HEK293 (cell line): ENCODE results near the gene VIPR2.

ENCODE experiments used
- CTCF ChIA-PET: fragments of 350-600 bp; formaldehyde crosslinking; extraction: SDS; loops from one replicate; lab custom pipeline; 2021; ENCODE audit warnings: antibody characterized with exemption; lab: Yijun Ruan, JAX
- POLR2A ChIA-PET: fragments of 300-600 bp; formaldehyde crosslinking; extraction: SDS; loops from one replicate; lab custom pipeline; 2020; ENCODE audit warnings: antibody characterized with exemption, inconsistent platforms; lab: Yijun Ruan, JAX
- H3K27ac ChIP-seq: fragments of 200-500 bp; sonication (Bioruptor generic); 2 replicates; pipeline ENCODE4 v1.5.1; 2014; ENCODE audit warnings: low read depth, low read length, control low read depth, inconsistent platforms; ENCODE audit errors: extremely low read depth
- H3K36me3 ChIP-seq, 2 experiments: fragments of 200-500 bp in 1 of 2; sonication (Bioruptor generic) in 1 of 2; 1 replicate in 1 of 2; 2 replicates in 1 of 2; pipeline ENCODE4 v1.5.1; 2014 to 2017; ENCODE audit warnings: inconsistent platforms in 2 of 2, low read length in 2 of 2; ENCODE audit not compliant: control insufficient read depth in 2 of 2, insufficient read depth in 1 of 2
- H3K4me1 ChIP-seq: fragments of 200-500 bp; sonication (Bioruptor generic); 2 replicates; pipeline ENCODE4 v1.5.1; 2014; ENCODE audit warnings: mild to moderate bottlenecking, low read length, inconsistent platforms; ENCODE audit not compliant: control insufficient read depth, insufficient read depth
- H3K4me3 ChIP-seq: 2 replicates; pipeline ENCODE4 v1.5.1; 2011; ENCODE audit warnings: low read depth, mild to moderate bottlenecking, control low read depth, low read length, moderate library complexity
- H3K9me3 ChIP-seq: fragments of 200-500 bp; sonication (Bioruptor generic); 2 replicates; pipeline ENCODE4 v1.5.1; 2014; ENCODE audit warnings: low read depth, low read length, inconsistent platforms; ENCODE audit not compliant: control insufficient read depth, insufficient read depth
- GFI1B ChIP-seq: fragments of 450-650 bp; formaldehyde crosslinking; IDR thresholded peaks from 2 replicates; pipeline ENCODE4 v1.5.1; 2016; ENCODE audit warnings: missing biosample characterization, missing genetic modification characterization
- GLI4 ChIP-seq: fragments of 450-650 bp; formaldehyde crosslinking; IDR thresholded peaks from 2 replicates; pipeline ENCODE4 v1.5.1; 2016; ENCODE audit warnings: missing biosample characterization, missing genetic modification characterization
- KLF17 ChIP-seq: fragments of 450-650 bp; formaldehyde crosslinking; IDR thresholded peaks from 2 replicates; pipeline ENCODE4 v1.5.1; 2016; ENCODE audit warnings: missing biosample characterization, missing genetic modification characterization
- MZF1 ChIP-seq: fragments of 450-650 bp; formaldehyde crosslinking; IDR thresholded peaks from 2 replicates; pipeline ENCODE4 v1.5.1; 2017; ENCODE audit warnings: missing biosample characterization, missing genetic modification characterization, borderline replicate concordance
- PRDM6 ChIP-seq: fragments of 450-650 bp; formaldehyde crosslinking; IDR thresholded peaks from 2 replicates; pipeline ENCODE4 v1.5.1; 2017; ENCODE audit warnings: missing biosample characterization, missing genetic modification characterization
- SCRT1 ChIP-seq: fragments of 450-650 bp; formaldehyde crosslinking; IDR thresholded peaks from 2 replicates; pipeline ENCODE4 v1.5.1; 2016; ENCODE audit warnings: missing biosample characterization, missing genetic modification characterization, borderline replicate concordance
- ZBTB21 ChIP-seq: fragments of 450-650 bp; formaldehyde crosslinking; IDR thresholded peaks from 2 replicates; pipeline ENCODE4 v1.5.1; 2017; ENCODE audit warnings: missing biosample characterization, missing genetic modification characterization
- ZIC2 ChIP-seq: fragments of 450-650 bp; formaldehyde crosslinking; IDR thresholded peaks from 2 replicates; pipeline ENCODE4 v1.5.1; 2016; ENCODE audit warnings: missing biosample characterization, missing genetic modification characterization
- ZNF16 ChIP-seq: fragments of 450-650 bp; formaldehyde crosslinking; IDR thresholded peaks from 2 replicates; pipeline ENCODE4 v1.5.1; 2016; ENCODE audit warnings: low read depth, missing biosample characterization, missing genetic modification characterization
- ZNF391 ChIP-seq: fragments of 450-650 bp; formaldehyde crosslinking; IDR thresholded peaks from 2 replicates; pipeline ENCODE4 v1.5.1; 2016; ENCODE audit warnings: low read depth, missing biosample characterization, missing genetic modification characterization, borderline replicate concordance
- ZNF404 ChIP-seq: fragments of 450-650 bp; formaldehyde crosslinking; IDR thresholded peaks from 2 replicates; pipeline ENCODE4 v1.5.1; 2017; ENCODE audit warnings: missing biosample characterization, missing genetic modification characterization
- ZNF521 ChIP-seq: fragments of 450-650 bp; formaldehyde crosslinking; IDR thresholded peaks from 2 replicates; pipeline ENCODE4 v1.5.1; 2017; ENCODE audit warnings: missing biosample characterization, mild to moderate bottlenecking, missing genetic modification characterization
- ZNF626 ChIP-seq: fragments of 450-650 bp; sonication (Bioruptor Pico); formaldehyde crosslinking; IDR thresholded peaks from 2 replicates; pipeline ENCODE4 v1.5.1; 2018; ENCODE audit warnings: missing biosample characterization, missing genetic modification characterization, inconsistent platforms
- TF ChIP-seq, protein P1 (sequence below): fragments of 450-650 bp; formaldehyde crosslinking; IDR thresholded peaks from 2 replicates; pipeline ENCODE4 v1.5.1; 2016; ENCODE audit warnings: missing biosample characterization, missing genetic modification characterization
- TF ChIP-seq, protein P2 (sequence below): fragments of 450-650 bp; formaldehyde crosslinking; IDR thresholded peaks from 2 replicates; pipeline ENCODE4 v1.5.1; 2016; ENCODE audit warnings: missing biosample characterization, missing genetic modification characterization

VIPR2 gene

DNA sequence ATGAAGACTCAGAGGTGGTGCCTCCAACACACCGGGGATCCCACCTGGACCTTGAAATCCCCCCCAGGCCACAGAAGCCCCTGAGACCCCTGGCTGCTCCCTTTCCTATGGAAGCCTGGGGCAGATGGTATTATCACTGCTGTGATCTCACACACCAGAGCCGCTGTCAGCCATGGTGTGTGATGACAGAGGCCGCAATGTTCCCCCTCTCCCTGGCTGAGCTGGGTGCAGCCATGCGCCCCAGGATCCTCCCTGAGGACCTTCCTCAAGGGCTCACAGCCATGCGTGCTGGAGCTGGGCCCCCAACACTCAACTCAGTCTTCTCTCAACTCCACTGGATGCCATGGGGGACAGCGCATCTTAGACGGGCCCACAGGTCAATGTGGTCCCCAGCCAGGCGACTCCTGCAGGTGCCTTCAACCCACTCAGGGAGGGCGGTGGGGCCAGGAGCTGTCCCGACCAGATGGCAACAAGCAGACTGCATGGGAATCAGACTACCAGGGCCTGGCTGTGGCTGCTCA is 44.9 kb downstream of the VIPR2 start:
- ChIA-PET CTCF (no interaction called here), POLR2A (no interaction called here)
- Histone ChIP-seq H3K27ac (no peak overlapping the region), H3K9me3 (no peaks in the 10 kb centered on the region), H3K4me3 (no peak overlapping the region), H3K4me1 (no peaks in the 10 kb centered on the region), H3K36me3 (no peaks in the 10 kb centered on the region)
- TF ChIP-seq KLF17 (tag by site-specific recombination) (no peak), ZNF391 (tag by site-specific recombination) (no peak), MZF1 (tag by site-specific recombination) (no peak), ZNF521 (tag by site-specific recombination) (no peak), ZBTB21 (tag by site-specific recombination) (no peak), GFI1B (tag by site-specific recombination) (no peak), PRDM6 (tag by site-specific recombination) (no peak), ZNF404 (no peak), ZNF16 (tag by site-specific recombination) (no peak), SCRT1 (tag by site-specific recombination) (no peak), GLI4 (tag by site-specific recombination) (no peak), ZNF626 (tag by site-specific recombination) (no peak)
- TF ChIP-seq, protein P1, sequence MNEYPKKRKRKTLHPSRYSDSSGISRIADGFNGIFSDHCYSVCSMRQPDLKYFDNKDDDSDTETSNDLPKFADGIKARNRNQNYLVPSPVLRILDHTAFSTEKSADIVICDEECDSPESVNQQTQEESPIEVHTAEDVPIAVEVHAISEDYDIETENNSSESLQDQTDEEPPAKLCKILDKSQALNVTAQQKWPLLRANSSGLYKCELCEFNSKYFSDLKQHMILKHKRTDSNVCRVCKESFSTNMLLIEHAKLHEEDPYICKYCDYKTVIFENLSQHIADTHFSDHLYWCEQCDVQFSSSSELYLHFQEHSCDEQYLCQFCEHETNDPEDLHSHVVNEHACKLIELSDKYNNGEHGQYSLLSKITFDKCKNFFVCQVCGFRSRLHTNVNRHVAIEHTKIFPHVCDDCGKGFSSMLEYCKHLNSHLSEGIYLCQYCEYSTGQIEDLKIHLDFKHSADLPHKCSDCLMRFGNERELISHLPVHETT = no peak

DNA sequence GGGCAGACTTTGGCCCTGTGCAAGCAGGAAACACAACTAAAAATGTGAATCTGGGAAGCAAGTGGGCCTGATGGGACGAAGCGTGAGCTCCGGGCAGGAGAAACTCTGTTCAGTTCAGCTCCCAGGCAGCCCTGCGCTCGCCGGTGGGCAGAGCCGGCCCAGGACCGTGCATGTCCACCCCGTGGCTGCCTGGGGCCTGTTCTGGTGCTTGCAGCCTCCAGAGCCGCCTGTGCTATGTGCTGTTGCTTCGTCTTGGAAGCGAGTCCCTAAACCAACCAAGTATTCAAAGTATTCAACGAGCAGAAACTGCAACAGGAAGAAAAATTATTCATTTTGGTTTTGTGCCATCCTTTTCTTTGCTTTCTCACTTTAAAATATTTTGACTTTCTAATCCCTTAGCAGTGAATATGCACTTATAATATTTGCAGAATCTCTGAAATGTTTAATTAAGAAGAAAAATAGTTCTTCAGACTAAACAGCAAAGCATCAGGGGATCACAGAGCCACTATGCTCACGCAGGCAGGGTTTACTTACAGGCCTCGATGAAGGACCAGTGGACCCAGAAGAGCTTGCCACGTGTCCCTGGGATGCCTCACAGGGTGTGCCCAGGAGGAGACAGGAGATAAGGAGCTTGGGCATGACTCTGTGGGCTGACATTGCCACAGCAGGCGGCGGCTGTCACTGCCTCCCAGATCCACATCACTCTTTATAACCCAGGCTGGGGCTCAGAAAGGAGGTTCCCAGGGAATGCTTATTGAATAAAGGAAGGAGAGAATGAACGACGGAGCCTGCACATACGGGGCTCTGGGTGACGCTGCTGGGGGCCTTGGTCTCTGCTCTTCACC is 45.6 kb downstream of the VIPR2 start:
- no peaks in the 10 kb centered on the region for H3K4me1 ChIP-seq
- no peak for TF ChIP-seq GFI1B (tag by site-specific recombination)
- TF ChIP-seq, protein P2, sequence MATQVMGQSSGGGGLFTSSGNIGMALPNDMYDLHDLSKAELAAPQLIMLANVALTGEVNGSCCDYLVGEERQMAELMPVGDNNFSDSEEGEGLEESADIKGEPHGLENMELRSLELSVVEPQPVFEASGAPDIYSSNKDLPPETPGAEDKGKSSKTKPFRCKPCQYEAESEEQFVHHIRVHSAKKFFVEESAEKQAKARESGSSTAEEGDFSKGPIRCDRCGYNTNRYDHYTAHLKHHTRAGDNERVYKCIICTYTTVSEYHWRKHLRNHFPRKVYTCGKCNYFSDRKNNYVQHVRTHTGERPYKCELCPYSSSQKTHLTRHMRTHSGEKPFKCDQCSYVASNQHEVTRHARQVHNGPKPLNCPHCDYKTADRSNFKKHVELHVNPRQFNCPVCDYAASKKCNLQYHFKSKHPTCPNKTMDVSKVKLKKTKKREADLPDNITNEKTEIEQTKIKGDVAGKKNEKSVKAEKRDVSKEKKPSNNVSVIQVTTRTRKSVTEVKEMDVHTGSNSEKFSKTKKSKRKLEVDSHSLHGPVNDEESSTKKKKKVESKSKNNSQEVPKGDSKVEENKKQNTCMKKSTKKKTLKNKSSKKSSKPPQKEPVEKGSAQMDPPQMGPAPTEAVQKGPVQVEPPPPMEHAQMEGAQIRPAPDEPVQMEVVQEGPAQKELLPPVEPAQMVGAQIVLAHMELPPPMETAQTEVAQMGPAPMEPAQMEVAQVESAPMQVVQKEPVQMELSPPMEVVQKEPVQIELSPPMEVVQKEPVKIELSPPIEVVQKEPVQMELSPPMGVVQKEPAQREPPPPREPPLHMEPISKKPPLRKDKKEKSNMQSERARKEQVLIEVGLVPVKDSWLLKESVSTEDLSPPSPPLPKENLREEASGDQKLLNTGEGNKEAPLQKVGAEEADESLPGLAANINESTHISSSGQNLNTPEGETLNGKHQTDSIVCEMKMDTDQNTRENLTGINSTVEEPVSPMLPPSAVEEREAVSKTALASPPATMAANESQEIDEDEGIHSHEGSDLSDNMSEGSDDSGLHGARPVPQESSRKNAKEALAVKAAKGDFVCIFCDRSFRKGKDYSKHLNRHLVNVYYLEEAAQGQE (tag by site-specific recombination) = no peak
- peak; percentile 87 for TF ChIP-seq ZIC2 (tag by site-specific recombination)
- no peaks in the 10 kb centered on the region for H3K36me3 ChIP-seq
- no peak overlapping the region for H3K27ac ChIP-seq
- no peaks in the 10 kb centered on the region for H3K9me3 ChIP-seq
- H3K4me3 ChIP-seq = no peak overlapping the region
- POLR2A ChIA-PET = no interaction called here
- CTCF ChIA-PET = no interaction called here
